Keratinocyte (primary cell): ENCODE measurements around the gene SPATA20. TPM values are rescaled to one million over a fixed set of nuclear protein-coding genes. Genes with fewer than 3 reads are reported as not detected.

Source experiments
- DNase-seq: peaks from one replicate; pipeline ENCODE4 v3.0.0-alpha.2; 2011; ENCODE audit warnings: low read depth, missing footprints, low spot score
- FAIRE-seq: peaks from 2 replicates; lab custom pipeline; 2011; peaks lifted over from hg19 to GRCh38; lab: Jason Lieb, UNC
- H2AFZ ChIP-seq: 2 replicates; pipeline ENCODE4 v1.6.0; 2012; ENCODE audit warnings: low read length, control low read depth, inconsistent platforms; ENCODE audit not compliant: control insufficient read depth
- H3K27ac ChIP-seq: 2 replicates; pipeline ENCODE4 v1.5.1; 2011; ENCODE audit warnings: low read length; ENCODE audit not compliant: control insufficient read depth, insufficient read depth
- H3K27me3 ChIP-seq: 3 replicates; pipeline ENCODE4 v1.6.0; 2011; ENCODE audit warnings: low read length; ENCODE audit not compliant: control insufficient read depth, insufficient read depth; ENCODE audit errors: extremely low read depth
- H3K36me3 ChIP-seq, 2 experiments: 2 replicates in 1 of 2; 3 replicates in 1 of 2; pipeline ENCODE4 v1.5.1; 2011; ENCODE audit warnings: low read length in 2 of 2, mild to moderate bottlenecking in 1 of 2; ENCODE audit not compliant: control insufficient read depth in 2 of 2, insufficient read depth in 2 of 2; ENCODE audit errors: extremely low read depth in 1 of 2
- H3K4me1 ChIP-seq: 3 replicates; pipeline ENCODE4 v1.5.1; 2011; ENCODE audit warnings: low read length; ENCODE audit not compliant: control insufficient read depth, insufficient read depth; ENCODE audit errors: extremely low read depth
- H3K4me2 ChIP-seq: 3 replicates; pipeline ENCODE4 v1.6.0; 2011; ENCODE audit warnings: low read depth, low read length; ENCODE audit not compliant: control insufficient read depth, insufficient read depth; ENCODE audit errors: extremely low read depth
- H3K4me3 ChIP-seq, 3 experiments: fragments of 200-600 bp in 1 of 3; sonication (generic) in 1 of 3; 2 replicates in 2 of 3; 3 replicates in 1 of 3; pipeline ENCODE4 v1.5.1; 2011 to 2016; ENCODE audit warnings: low read length in 3 of 3, mild to moderate bottlenecking in 3 of 3, control low read depth in 2 of 3, inconsistent platforms in 1 of 3, low read depth in 1 of 3, mixed read lengths in 1 of 3, mixed run types in 1 of 3, moderate library complexity in 1 of 3; ENCODE audit not compliant: control insufficient read depth in 2 of 3, insufficient read depth in 2 of 3; ENCODE audit errors: extremely low read depth in 1 of 3
- H3K79me2 ChIP-seq: 2 replicates; pipeline ENCODE4 v1.6.0; 2012; ENCODE audit warnings: low read length; ENCODE audit not compliant: control insufficient read depth, insufficient read depth
- H3K9ac ChIP-seq: 3 replicates; pipeline ENCODE4 v1.6.0; 2011; ENCODE audit warnings: low read length; ENCODE audit not compliant: control insufficient read depth, insufficient read depth; ENCODE audit errors: extremely low read depth
- H3K9me1 ChIP-seq: 3 replicates; pipeline ENCODE4 v1.6.0; 2011; ENCODE audit warnings: low read length; ENCODE audit not compliant: control insufficient read depth, insufficient read depth; ENCODE audit errors: extremely low read depth
- H3K9me3 ChIP-seq: 2 replicates; pipeline ENCODE4 v1.5.1; 2012; ENCODE audit warnings: low read depth, low read length; ENCODE audit not compliant: control insufficient read depth
- H4K20me1 ChIP-seq: 3 replicates; pipeline ENCODE4 v1.6.0; 2011; ENCODE audit warnings: low read length; ENCODE audit not compliant: control insufficient read depth, insufficient read depth; ENCODE audit errors: extremely low read depth
- EZH2 ChIP-seq: IDR thresholded peaks from one replicate; pipeline ENCODE4 v1.6.1; 2012; ENCODE audit warnings: inconsistent platforms, mild to moderate bottlenecking, low read length, moderate library complexity
- dilution Hi-C: fragments of 300-500 bp; cut with MboI; formaldehyde crosslinking; loops from one replicate; pipeline ENCODE4 v1.7.0; 2020; ENCODE audit warnings: low sequenced_read_pairs; ENCODE audit not compliant: extremely low pct_ligation_motif_present
- polyA plus RNA-seq, 5 experiments: library from polyadenylated mRNA; depleted of rRNA in 3 of 5; stranded (reverse) in 3 of 5; stranded (forward) in 1 of 5; unstranded in 1 of 5; fragments of >200 nt; gene quantifications; 1 replicate in 1 of 5; 2 replicates in 3 of 5; 3 replicates in 1 of 5; pipeline versions ENCODE4 v1.2.1 to v1.2.3, GENCODE V29; 2011 to 2012; ENCODE audit warnings: missing spikeins in 2 of 5, low read depth in 1 of 5, low replicate concordance in 1 of 5
- TF ChIP-seq, protein P1 (sequence below), 3 experiments: IDR thresholded peaks in 1 of 3; conservative IDR thresholded peaks in 1 of 3; optimal IDR thresholded peaks in 1 of 3; 2 replicates in 2 of 3; 3 replicates in 1 of 3; pipeline versions ENCODE3 to v1.5.1; 2011; ENCODE audit warnings: low read length in 3 of 3, mild to moderate bottlenecking in 3 of 3, moderate library complexity in 2 of 3, control low read depth in 1 of 3, inconsistent platforms in 1 of 3; ENCODE audit not compliant: insufficient read depth in 2 of 3; ENCODE audit errors: extremely low read depth in 1 of 3

SPATA20 gene
- polyA plus RNA-seq, 1 donor (not counting 4 experiments of a cell fraction or from before 2014, with no cell fraction given): 17.2 TPM

DNA sequence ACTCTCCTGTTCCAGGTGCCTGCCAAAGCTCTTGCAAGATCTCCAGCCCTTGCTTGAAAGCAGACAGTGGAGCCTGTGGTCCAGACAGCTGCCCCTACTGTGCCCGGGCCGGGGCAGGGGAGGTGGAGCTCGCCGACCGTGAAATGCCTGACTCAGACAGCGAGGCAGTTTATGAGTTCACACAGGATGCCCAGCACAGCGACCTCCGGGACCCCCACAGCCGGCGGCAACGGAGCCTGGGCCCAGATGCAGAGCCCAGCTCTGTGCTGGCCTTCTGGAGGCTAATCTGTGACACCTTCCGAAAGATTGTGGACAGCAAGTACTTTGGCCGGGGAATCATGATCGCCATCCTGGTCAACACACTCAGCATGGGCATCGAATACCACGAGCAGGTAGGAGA lies 31.2 kb downstream of the SPATA20 start:
- FAIRE-seq (no peak), DNase-seq (no peak)
- Histone ChIP-seq H3K36me3 (no peaks in the 10 kb centered on the region), H2AFZ (no peak overlapping the region), H3K4me1 (no peaks in the 10 kb centered on the region), H3K27ac (no peak overlapping the region), H3K79me2 (no peaks in the 10 kb centered on the region), H3K9me3 (no peaks in the 10 kb centered on the region), H3K9me1 (no peaks in the 10 kb centered on the region), H3K9ac (no peak overlapping the region), H3K4me2 (no peak overlapping the region), H3K4me3 (no peak overlapping the region), H3K27me3 (peaks cover 32% of the 10 kb centered on the region), H4K20me1 (no peaks in the 10 kb centered on the region)
- TF ChIP-seq EZH2: no peak
- TF ChIP-seq, protein P1, sequence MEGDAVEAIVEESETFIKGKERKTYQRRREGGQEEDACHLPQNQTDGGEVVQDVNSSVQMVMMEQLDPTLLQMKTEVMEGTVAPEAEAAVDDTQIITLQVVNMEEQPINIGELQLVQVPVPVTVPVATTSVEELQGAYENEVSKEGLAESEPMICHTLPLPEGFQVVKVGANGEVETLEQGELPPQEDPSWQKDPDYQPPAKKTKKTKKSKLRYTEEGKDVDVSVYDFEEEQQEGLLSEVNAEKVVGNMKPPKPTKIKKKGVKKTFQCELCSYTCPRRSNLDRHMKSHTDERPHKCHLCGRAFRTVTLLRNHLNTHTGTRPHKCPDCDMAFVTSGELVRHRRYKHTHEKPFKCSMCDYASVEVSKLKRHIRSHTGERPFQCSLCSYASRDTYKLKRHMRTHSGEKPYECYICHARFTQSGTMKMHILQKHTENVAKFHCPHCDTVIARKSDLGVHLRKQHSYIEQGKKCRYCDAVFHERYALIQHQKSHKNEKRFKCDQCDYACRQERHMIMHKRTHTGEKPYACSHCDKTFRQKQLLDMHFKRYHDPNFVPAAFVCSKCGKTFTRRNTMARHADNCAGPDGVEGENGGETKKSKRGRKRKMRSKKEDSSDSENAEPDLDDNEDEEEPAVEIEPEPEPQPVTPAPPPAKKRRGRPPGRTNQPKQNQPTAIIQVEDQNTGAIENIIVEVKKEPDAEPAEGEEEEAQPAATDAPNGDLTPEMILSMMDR (optimal IDR thresholded peaks at IDR 0.05 in 1 of 3, IDR thresholded peaks at IDR 0.05 in 1 of 3, conservative IDR thresholded peaks at IDR 0.05 in 1 of 3; ENCODE audit: extremely low read depth in 1 of 3, insufficient read depth in 2 of 3, low read length in 3 of 3): no peak
- dilution Hi-C loops: no loop called here

DNA sequence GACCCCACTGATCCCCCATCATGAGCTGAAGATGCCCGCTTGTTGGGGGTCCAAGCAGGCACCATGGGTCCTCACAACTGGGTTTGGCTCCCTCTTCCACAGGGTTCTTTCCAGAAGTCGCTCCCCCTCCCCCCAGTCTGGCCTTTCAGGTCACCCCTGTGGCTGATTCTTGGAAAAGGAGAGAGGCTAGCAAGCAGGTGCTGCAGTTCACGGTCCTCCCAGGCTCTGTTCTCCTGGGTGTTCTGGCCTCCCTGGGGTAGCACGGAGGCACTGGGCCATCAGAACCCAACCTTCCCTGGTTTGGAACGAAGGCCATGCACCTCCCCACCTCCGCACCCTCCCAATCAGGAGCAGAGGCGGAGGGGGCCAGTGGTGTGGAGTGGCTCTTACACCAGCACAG lies 32.4 kb downstream of the SPATA20 start:
- TF ChIP-seq, protein P1 (optimal IDR thresholded peaks at IDR 0.05 in 1 of 3, IDR thresholded peaks at IDR 0.05 in 1 of 3, conservative IDR thresholded peaks at IDR 0.05 in 1 of 3; ENCODE audit: extremely low read depth in 1 of 3, insufficient read depth in 2 of 3, low read length in 3 of 3): no peak
- no peak for TF ChIP-seq EZH2
- Histone ChIP-seq H2AFZ (no peak overlapping the region), H3K27me3 (peaks cover 39% of the 10 kb centered on the region), H3K4me3 (no peak overlapping the region), H3K9ac (no peak overlapping the region), H3K27ac (no peak overlapping the region), H3K36me3 (no peaks in the 10 kb centered on the region), H3K79me2 (no peaks in the 10 kb centered on the region), H3K4me2 (no peak overlapping the region), H3K9me1 (no peaks in the 10 kb centered on the region), H3K9me3 (no peaks in the 10 kb centered on the region), H4K20me1 (no peaks in the 10 kb centered on the region), H3K4me1 (no peaks in the 10 kb centered on the region)
- DNase-seq: no peak
- no peak for FAIRE-seq
- dilution Hi-C loops: no loop called here
